Neural crest cell (in vitro differentiated cells): ENCODE results near the gene TRPM3. TPM values are rescaled to one million over a fixed set of nuclear protein-coding genes. Genes with fewer than 3 reads are reported as not detected.

ENCODE experiments used
- DNase-seq: peaks from one replicate; pipeline ENCODE4 v3.0.0; 2021; ENCODE audit warnings: low read depth, mixed read lengths, low spot score
- H3K27ac Mint-ChIP-seq: one replicate; pipeline ENCODE4 v1.8.0; 2021; ENCODE audit warnings: mild to moderate bottlenecking, mixed read lengths; ENCODE audit not compliant: unreplicated experiment
- H3K27me3 Mint-ChIP-seq: 2 replicates; pipeline ENCODE4 v1.8.0; 2021; ENCODE audit warnings: low read depth, mild to moderate bottlenecking, mixed read lengths
- H3K36me3 Mint-ChIP-seq: 2 replicates; pipeline ENCODE4 v1.8.0; 2021; ENCODE audit warnings: low read depth, mild to moderate bottlenecking, mixed read lengths
- H3K4me1 Mint-ChIP-seq: 2 replicates; pipeline ENCODE4 v1.8.0; 2021; ENCODE audit warnings: mixed read lengths
- H3K4me3 Mint-ChIP-seq: one replicate; pipeline ENCODE4 v1.8.0; 2021; ENCODE audit warnings: mild to moderate bottlenecking, mixed read lengths
- H3K9me3 Mint-ChIP-seq: 2 replicates; pipeline ENCODE4 v1.8.0; 2021; ENCODE audit warnings: mixed read lengths
- total RNA-seq: library from RNA; stranded (reverse); gene quantifications from 2 replicates; pipeline ENCODE4 v1.2.1, GENCODE V29; 2021
- TF ChIP-seq, protein P1 (sequence below): fragments of 200-600 bp; sonication (generic); conservative IDR thresholded peaks from 2 replicates; pipeline ENCODE4 v1.5.0; 2021; ENCODE audit warnings: antibody characterized with exemption, mild to moderate bottlenecking

Gene TRPM3
- total RNA-seq, 1 donor from 2014 or later: 1.4 TPM

DNA sequence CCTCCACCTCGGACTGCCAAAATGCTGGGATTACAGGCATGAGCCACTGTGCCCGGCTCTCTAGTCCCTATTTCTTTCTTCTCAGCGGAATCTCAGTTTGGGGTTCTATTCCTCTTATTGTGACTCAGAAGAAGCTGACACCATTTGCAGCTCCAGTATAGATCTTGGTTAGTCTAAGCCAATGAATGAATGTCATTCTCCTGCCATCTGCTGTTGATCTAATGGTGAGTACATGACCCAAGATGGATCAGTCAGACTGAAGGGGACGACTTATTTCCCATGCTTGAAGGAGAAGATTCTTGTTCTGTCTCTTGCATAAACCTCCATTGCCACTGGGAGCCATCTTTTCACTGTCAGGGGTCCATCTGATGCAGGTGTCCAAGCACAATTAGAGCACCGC lies 630.9 kb downstream of the TRPM3 start:
- Mint-ChIP-seq H3K36me3 (no peaks in the 10 kb centered on the region), H3K9me3 (peaks cover 4% of the 10 kb centered on the region), H3K27me3 (no peaks in the 10 kb centered on the region), H3K4me3 (no peak overlapping the region), H3K27ac (no peak overlapping the region), H3K4me1 (no peaks in the 10 kb centered on the region)
- no peak for DNase-seq
- TF ChIP-seq, protein P1, sequence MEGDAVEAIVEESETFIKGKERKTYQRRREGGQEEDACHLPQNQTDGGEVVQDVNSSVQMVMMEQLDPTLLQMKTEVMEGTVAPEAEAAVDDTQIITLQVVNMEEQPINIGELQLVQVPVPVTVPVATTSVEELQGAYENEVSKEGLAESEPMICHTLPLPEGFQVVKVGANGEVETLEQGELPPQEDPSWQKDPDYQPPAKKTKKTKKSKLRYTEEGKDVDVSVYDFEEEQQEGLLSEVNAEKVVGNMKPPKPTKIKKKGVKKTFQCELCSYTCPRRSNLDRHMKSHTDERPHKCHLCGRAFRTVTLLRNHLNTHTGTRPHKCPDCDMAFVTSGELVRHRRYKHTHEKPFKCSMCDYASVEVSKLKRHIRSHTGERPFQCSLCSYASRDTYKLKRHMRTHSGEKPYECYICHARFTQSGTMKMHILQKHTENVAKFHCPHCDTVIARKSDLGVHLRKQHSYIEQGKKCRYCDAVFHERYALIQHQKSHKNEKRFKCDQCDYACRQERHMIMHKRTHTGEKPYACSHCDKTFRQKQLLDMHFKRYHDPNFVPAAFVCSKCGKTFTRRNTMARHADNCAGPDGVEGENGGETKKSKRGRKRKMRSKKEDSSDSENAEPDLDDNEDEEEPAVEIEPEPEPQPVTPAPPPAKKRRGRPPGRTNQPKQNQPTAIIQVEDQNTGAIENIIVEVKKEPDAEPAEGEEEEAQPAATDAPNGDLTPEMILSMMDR: no peak

DNA sequence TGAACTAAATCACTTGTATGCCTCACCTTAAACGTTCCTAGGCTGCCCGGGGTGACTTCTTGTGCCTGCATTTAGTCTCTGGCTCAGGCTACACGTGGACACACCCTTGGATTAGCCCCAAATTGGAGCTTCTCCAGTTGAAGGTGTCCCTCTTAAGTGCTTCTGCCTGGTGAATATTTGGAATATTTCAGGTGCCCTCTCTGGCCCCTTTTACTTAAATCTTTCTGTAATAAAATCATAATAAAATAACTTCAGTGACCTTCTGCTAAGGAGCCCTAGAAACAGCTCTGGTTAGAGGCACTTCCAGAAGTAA lies 632.7 kb downstream of the TRPM3 start:
- DNase-seq: no peak
- no peak overlapping the region for H3K27ac Mint-ChIP-seq
- no peaks in the 10 kb centered on the region for H3K36me3 Mint-ChIP-seq
- H3K9me3 Mint-ChIP-seq: no peaks in the 10 kb centered on the region
- H3K4me1 Mint-ChIP-seq: no peaks in the 10 kb centered on the region
- TF ChIP-seq, protein P1: no peak
- no peaks in the 10 kb centered on the region for H3K27me3 Mint-ChIP-seq
- no peak overlapping the region for H3K4me3 Mint-ChIP-seq

DNA sequence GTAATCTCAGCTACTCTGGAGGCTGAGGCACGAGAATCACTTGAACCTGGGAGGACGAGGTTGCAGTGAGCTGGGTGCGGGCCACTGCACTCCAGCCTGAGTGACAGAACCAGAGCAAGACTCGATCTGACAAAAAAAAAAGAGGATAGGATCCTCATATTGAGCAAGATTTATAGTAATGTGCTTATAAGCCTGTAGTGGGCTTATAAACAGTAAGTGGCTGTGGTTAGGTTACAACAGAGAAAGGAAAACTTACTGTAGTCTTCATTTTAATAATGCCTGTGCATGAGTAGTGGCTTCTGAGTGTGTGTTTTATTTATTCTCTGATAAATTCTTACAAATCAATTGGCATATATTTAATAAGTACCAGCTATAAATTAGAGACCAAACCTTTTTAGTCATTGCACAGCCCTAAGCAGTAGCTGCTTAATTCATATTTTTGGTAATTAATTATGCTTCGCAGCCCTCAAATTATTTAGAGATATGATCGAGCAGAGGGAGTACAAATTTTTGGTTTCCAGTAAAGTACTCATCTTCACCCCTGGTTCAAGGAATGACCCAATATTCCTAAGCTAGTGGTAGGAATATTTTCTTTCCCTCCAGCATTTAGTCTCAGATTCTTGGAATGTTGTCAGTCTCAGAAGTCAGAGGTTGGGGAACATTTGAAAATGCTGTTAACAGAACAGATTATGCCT lies 633.2 kb downstream of the TRPM3 start:
- H3K9me3 Mint-ChIP-seq: no peaks in the 10 kb centered on the region
- no peak for DNase-seq
- TF ChIP-seq, protein P1: no peak
- H3K27ac Mint-ChIP-seq: no peak overlapping the region
- no peak overlapping the region for H3K4me3 Mint-ChIP-seq
- H3K4me1 Mint-ChIP-seq: no peaks in the 10 kb centered on the region
- no peaks in the 10 kb centered on the region for H3K27me3 Mint-ChIP-seq
- H3K36me3 Mint-ChIP-seq: no peaks in the 10 kb centered on the region

DNA sequence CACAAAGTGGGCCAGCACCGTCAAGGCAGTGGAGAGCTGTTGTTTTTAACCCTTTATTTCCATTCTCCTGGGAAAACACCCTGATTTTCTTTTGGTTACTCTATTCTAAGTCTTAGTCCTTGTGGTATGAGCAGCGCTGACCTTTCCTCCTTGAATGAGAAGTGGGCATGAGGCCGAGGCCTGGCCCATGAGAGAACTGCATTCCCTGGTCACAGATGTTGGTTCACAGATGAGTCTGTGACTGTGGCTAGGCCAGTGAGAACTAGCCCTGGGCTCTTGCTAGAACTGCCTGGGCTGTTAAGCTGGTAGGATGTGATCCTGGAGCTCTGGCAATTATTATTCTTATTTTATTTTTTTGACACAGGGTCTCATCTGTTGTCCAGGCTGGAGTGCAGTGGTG lies 635.3 kb downstream of the TRPM3 start:
- H3K27ac Mint-ChIP-seq: no peak overlapping the region
- peaks cover 4% of the 10 kb centered on the region for H3K27me3 Mint-ChIP-seq
- TF ChIP-seq, protein P1: no peak
- H3K4me1 Mint-ChIP-seq: peaks cover 1% of the 10 kb centered on the region
- no peak overlapping the region for H3K4me3 Mint-ChIP-seq
- H3K9me3 Mint-ChIP-seq: no peaks in the 10 kb centered on the region
- no peak for DNase-seq
- H3K36me3 Mint-ChIP-seq: no peaks in the 10 kb centered on the region

DNA sequence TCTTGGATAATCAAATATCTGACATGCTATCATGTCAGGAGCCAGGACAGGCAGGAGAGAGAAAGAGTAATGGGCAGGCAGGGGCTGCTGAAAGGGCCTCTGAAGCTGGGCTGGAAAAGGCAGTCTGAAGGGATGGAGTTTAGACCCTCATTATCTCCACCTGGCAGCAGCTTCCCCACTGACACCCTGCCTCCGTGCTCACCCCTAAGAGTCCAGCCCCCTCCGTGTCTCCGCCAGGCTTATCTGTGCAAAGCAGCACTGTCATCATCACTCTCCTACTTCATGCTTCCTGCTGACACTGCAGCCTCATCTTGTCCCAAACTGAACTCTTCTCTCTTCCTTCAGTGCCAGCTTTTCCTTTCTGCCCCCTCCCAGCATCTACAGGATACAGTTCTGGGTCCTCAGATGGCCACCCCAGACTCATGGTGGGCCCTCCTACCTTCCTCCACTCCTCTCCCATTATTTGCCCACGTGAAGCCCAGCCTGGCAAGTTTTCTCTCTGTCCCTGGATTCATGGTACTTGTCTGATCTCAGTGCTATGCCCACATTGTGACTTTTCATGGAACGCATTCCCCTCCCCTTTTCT lies 636.1 kb downstream of the TRPM3 start:
- H3K4me3 Mint-ChIP-seq: no peak overlapping the region
- H3K4me1 Mint-ChIP-seq: peaks cover 9% of the 10 kb centered on the region

More for the DNA sequence above, 636.1 kb downstream of the TRPM3 start:
- TF ChIP-seq, protein P1: no peak
- Mint-ChIP-seq H3K9me3 (no peaks in the 10 kb centered on the region), H3K36me3 (no peaks in the 10 kb centered on the region), H3K27me3 (peaks cover 7% of the 10 kb centered on the region), H3K27ac (no peak overlapping the region)
- no peak for DNase-seq
